Muscle layer of duodenum (tissue), 2 donors: ENCODE results near the gene AP3B1.

Experiments used
- H3K27ac ChIP-seq: one replicate; pipeline ENCODE4 v1.7.0; 2013; ENCODE audit warnings: mild to moderate bottlenecking, low read length
- H3K27me3 ChIP-seq: one replicate; pipeline ENCODE4 v1.7.0; 2013; ENCODE audit warnings: low read depth, mild to moderate bottlenecking, control low read depth, low read length
- H3K36me3 ChIP-seq, 2 donors: one replicate each; pipeline ENCODE4 v1.7.0; 2013; ENCODE audit warnings: low read length in 2 of 2, control low read depth in 1 of 2, mild to moderate bottlenecking in 1 of 2; ENCODE audit not compliant: insufficient read depth in 2 of 2, control insufficient read depth in 1 of 2
- H3K4me1 ChIP-seq, 2 donors: one replicate each; pipeline ENCODE4 v1.7.0; 2013; ENCODE audit warnings: low read length in 2 of 2, mild to moderate bottlenecking in 2 of 2, control low read depth in 1 of 2, moderate library complexity in 1 of 2; ENCODE audit not compliant: insufficient read depth in 2 of 2, control insufficient read depth in 1 of 2
- H3K4me3 ChIP-seq, 2 donors: one replicate each; pipeline ENCODE4 v1.7.0; 2013; ENCODE audit warnings: low read length in 2 of 2, low read depth in 1 of 2, mild to moderate bottlenecking in 1 of 2
- H3K9me3 ChIP-seq, 2 donors: one replicate each; pipeline ENCODE4 v1.7.0; 2013; ENCODE audit warnings: low read length in 2 of 2, control low read depth in 1 of 2, mild to moderate bottlenecking in 1 of 2; ENCODE audit not compliant: control insufficient read depth in 1 of 2
- donor health status: healthy.

AP3B1 gene

GRCh38 chr5:78242001-78242400, 52.5 kb downstream of the AP3B1 start:
- no peak overlapping the region for H3K4me3 ChIP-seq
- peaks cover 0 to 6% of the 10 kb centered on the region in 2 donors for H3K36me3 ChIP-seq
- no peaks in the 10 kb centered on the region for H3K9me3 ChIP-seq
- no peak overlapping the region for H3K27ac ChIP-seq
- no peaks in the 10 kb centered on the region for H3K27me3 ChIP-seq
- no peaks in the 10 kb centered on the region for H3K4me1 ChIP-seq

GRCh38 chr5:78237911-78238310, 56.6 kb downstream of the AP3B1 start:
- Histone ChIP-seq H3K4me3 (no peak overlapping the region), H3K4me1 (no peaks in the 10 kb centered on the region), H3K27me3 (no peaks in the 10 kb centered on the region), H3K27ac (no peak overlapping the region), H3K36me3 (peaks cover 0 to 6% of the 10 kb centered on the region in 2 donors), H3K9me3 (no peaks in the 10 kb centered on the region)

- no peaks in the 10 kb centered on the region for H3K4me1 ChIP-seq
- no peak overlapping the region for H3K27ac ChIP-seq
- H3K9me3 ChIP-seq: no peaks in the 10 kb centered on the region
- H3K36me3 ChIP-seq: peaks cover 0 to 6% of the 10 kb centered on the region in 2 donors
- no peaks in the 10 kb centered on the region for H3K27me3 ChIP-seq
- no peak overlapping the region for H3K4me3 ChIP-seq
Observed at GRCh38 chr5:78236046-78236445, 58.5 kb downstream of the AP3B1 start.

- Histone ChIP-seq H3K9me3 (no peaks in the 10 kb centered on the region), H3K4me1 (no peaks in the 10 kb centered on the region), H3K36me3 (peaks cover 0 to 5% of the 10 kb centered on the region in 2 donors), H3K27me3 (no peaks in the 10 kb centered on the region), H3K4me3 (no peak overlapping the region), H3K27ac (no peak overlapping the region)
Observed at GRCh38 chr5:78235289-78235688, 59.2 kb downstream of the AP3B1 start.

GRCh38 chr5:78234804-78235203, 59.7 kb downstream of the AP3B1 start:
- H3K27ac ChIP-seq: no peak overlapping the region
- H3K4me3 ChIP-seq: no peak overlapping the region
- peaks cover 0 to under 1% of the 10 kb centered on the region in 2 donors for H3K36me3 ChIP-seq

GRCh38 chr5:78232163-78232562, 62.3 kb downstream of the AP3B1 start:
- H3K27me3 ChIP-seq: no peaks in the 10 kb centered on the region
- H3K27ac ChIP-seq: no peak overlapping the region
- H3K4me3 ChIP-seq: no peak overlapping the region
- no peaks in the 10 kb centered on the region for H3K9me3 ChIP-seq
- no peaks in the 10 kb centered on the region for H3K36me3 ChIP-seq
- no peaks in the 10 kb centered on the region for H3K4me1 ChIP-seq

More at GRCh38 chr5:78234804-78235203, 59.7 kb downstream of the AP3B1 start:
- Histone ChIP-seq H3K4me1 (no peaks in the 10 kb centered on the region), H3K9me3 (no peaks in the 10 kb centered on the region), H3K27me3 (no peaks in the 10 kb centered on the region)

- Histone ChIP-seq H3K9me3 (peaks cover 3 to 10% of the 10 kb centered on the region in 2 donors), H3K4me1 (no peaks in the 10 kb centered on the region), H3K36me3 (peaks cover 9 to 38% of the 10 kb centered on the region in 2 donors), H3K4me3 (no peak overlapping the region), H3K27ac (no peak overlapping the region), H3K27me3 (no peaks in the 10 kb centered on the region)
Observed at GRCh38 chr5:78224358-78224757, 70.1 kb downstream of the AP3B1 start.

- H3K27ac ChIP-seq: no peak overlapping the region
- H3K36me3 ChIP-seq: peaks cover 9 to 38% of the 10 kb centered on the region in 2 donors
- H3K9me3 ChIP-seq: peaks cover 3 to 10% of the 10 kb centered on the region in 2 donors
- no peaks in the 10 kb centered on the region for H3K27me3 ChIP-seq
- no peak overlapping the region for H3K4me3 ChIP-seq
- H3K4me1 ChIP-seq: no peaks in the 10 kb centered on the region
Observed at GRCh38 chr5:78221964-78222451, 72.5 kb downstream of the AP3B1 start.

- Histone ChIP-seq H3K36me3 (peaks cover 9 to 38% of the 10 kb centered on the region in 2 donors), H3K27ac (no peak overlapping the region), H3K4me1 (no peaks in the 10 kb centered on the region), H3K9me3 (peaks cover 3 to 10% of the 10 kb centered on the region in 2 donors), H3K27me3 (no peaks in the 10 kb centered on the region), H3K4me3 (no peak overlapping the region)
Observed at GRCh38 chr5:78221467-78221866, 73.0 kb downstream of the AP3B1 start.

GRCh38 chr5:78215972-78216371, 78.5 kb downstream of the AP3B1 start:
- no peak overlapping the region for H3K4me3 ChIP-seq
- H3K27ac ChIP-seq: no peak overlapping the region
- no peaks in the 10 kb centered on the region for H3K9me3 ChIP-seq
- no peaks in the 10 kb centered on the region for H3K27me3 ChIP-seq
- H3K4me1 ChIP-seq: no peaks in the 10 kb centered on the region
- H3K36me3 ChIP-seq: peaks cover 0 to 10% of the 10 kb centered on the region in 2 donors

GRCh38 chr5:78215565-78215964, 78.9 kb downstream of the AP3B1 start:
- no peak overlapping the region for H3K4me3 ChIP-seq
- H3K4me1 ChIP-seq: no peaks in the 10 kb centered on the region
- no peaks in the 10 kb centered on the region for H3K9me3 ChIP-seq
- peaks cover 0 to 6% of the 10 kb centered on the region in 2 donors for H3K36me3 ChIP-seq
- H3K27me3 ChIP-seq: no peaks in the 10 kb centered on the region
- H3K27ac ChIP-seq: no peak overlapping the region

GRCh38 chr5:78213799-78214198, 80.7 kb downstream of the AP3B1 start:
- Histone ChIP-seq H3K36me3 (peaks cover 0 to 4% of the 10 kb centered on the region in 2 donors), H3K4me3 (no peak overlapping the region), H3K27me3 (no peaks in the 10 kb centered on the region), H3K4me1 (no peaks in the 10 kb centered on the region), H3K9me3 (no peaks in the 10 kb centered on the region), H3K27ac (no peak overlapping the region)
